Dedifferentiated amniotic fluid mesenchymal stem cell (primary cell): ENCODE results near the gene MYOZ2.

Source experiments
- DNase-seq: peaks from one replicate; pipeline ENCODE4 v3.0.0-alpha.2; 2016; ENCODE audit errors: extremely low spot score

The MYOZ2 gene

GRCh38 chr4:119197772-119198212 is 62.2 kb downstream of the MYOZ2 start:
- no peak for DNase-seq

DNA sequence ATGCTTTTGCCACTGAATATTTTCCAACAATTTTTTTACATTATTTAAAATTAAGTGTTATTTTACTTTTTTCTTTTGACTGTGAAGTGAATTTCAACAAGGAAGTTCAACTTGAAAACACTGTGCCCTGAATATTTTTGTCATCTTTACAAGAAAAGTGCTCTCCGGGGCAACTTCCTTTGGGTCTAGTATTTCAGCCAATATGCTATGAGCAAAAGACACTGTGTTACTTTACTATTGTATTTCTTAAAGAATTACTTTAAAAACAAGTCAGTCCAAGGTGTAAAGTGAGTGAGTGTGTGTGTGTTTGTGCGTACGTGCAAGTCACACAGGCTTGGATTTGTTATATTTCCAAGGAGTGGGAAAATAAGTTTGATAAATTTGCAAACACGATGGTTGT is 69.3 kb downstream of the MYOZ2 start:
- no peak for DNase-seq

DNA sequence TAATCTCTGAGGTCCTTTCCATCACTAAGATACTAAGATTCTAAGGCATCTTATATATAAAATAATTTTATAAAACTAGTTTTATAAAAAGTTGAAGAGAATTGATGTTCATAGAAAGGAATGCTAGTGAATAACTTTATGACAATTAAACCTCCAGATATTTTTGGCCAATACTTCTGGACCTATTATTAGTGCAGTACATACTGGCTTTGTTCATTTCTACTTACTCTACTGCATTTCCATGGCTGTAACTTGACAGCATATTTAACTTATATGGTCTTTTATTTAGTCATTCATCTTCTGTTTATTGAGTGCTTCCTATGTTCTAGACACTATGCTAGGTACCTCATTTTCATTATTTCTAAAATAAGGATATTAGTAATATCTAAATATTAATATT is 70.1 kb downstream of the MYOZ2 start:
- no peak for DNase-seq

DNA sequence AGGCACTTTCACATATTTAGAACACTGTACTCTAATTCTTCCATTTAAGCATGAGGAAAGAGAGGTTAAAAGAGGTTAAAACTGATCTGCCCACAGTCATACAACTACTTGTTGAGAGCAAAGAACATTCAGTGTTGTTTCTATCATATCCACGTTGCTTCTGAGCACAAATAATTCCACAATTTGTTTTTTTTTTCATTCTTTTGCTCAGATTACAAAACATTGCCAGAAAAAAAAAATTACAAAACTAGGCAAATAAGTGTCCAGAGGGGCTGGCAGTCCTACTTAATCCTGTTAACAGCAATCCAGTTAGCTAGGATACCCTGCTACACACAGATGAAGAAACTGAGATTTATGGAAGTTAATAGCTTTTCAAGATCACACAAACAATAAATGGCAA is 70.5 kb downstream of the MYOZ2 start:
- DNase-seq: no peak

DNA sequence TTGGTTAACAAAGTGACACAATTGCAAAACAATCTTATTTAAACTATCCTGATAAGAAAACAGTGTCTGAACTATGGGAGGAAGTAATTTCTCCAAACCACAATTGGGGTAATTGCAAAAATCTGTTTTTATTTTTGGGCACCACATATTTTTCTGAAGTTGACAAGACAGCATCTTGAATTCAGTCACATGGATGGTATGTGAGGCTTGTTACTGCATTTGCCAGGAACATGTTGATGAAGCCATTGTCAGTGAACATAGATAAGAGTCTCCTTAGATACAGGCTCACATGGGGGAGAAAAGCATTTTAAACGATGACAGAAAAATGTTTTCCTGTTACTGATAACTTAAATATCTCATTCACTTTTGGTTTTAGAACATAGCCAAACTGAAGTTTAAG is 71.4 kb downstream of the MYOZ2 start:
- DNase-seq: no peak

GRCh38 chr4:119209077-119209476 is 73.4 kb downstream of the MYOZ2 start:
- peak; percentile 80 for DNase-seq

DNA sequence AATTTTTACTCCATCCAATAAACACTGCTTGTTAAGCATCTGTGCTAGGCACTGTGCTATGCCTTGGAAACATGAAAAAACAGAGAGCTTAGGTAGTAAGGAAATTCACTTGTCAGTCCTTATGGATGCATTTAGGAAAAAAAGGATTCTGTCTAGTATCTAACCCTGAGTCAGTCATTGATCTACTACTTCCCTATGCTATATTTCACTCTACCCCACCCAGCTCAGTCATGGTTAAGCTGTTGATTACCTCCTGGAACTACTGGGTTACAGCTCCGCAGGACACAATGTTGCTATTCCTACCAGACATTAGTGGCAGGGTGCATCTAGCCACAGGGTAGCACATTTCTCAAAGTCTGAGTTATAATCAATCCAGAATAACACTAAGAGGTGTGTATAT is 74.0 kb downstream of the MYOZ2 start:
- no peak for DNase-seq

DNA sequence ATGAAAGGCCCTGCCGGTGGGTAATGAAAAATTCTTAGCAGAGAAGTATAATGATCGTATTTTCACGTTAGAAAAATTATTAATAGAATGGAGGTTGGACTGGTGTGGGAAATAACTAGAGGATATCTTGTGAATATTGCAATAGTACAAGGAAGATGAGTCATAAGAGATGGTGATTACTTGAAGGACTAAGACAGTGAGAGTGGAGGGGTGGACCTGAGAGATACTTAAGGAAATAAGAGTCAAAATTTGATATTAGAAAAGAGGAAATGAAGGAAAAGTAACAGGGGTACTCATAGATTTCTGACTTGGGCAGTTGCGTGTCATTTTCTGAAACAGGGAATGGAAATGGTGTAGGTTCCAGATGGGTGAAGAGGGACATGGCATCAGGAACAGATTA is 75.1 kb downstream of the MYOZ2 start:
- no peak for DNase-seq

GRCh38 chr4:119211867-119212233 is 76.2 kb downstream of the MYOZ2 start:
- DNase-seq: no peak

GRCh38 chr4:119212234-119212963 is 76.8 kb downstream of the MYOZ2 start, which contains the start of gene USP53:
TSS of gene USP53 (plus strand) at chr4:119212713. CDS start at chr4:119239760, 27,047 bp downstream.
- peak; percentile 97 for DNase-seq

DNA sequence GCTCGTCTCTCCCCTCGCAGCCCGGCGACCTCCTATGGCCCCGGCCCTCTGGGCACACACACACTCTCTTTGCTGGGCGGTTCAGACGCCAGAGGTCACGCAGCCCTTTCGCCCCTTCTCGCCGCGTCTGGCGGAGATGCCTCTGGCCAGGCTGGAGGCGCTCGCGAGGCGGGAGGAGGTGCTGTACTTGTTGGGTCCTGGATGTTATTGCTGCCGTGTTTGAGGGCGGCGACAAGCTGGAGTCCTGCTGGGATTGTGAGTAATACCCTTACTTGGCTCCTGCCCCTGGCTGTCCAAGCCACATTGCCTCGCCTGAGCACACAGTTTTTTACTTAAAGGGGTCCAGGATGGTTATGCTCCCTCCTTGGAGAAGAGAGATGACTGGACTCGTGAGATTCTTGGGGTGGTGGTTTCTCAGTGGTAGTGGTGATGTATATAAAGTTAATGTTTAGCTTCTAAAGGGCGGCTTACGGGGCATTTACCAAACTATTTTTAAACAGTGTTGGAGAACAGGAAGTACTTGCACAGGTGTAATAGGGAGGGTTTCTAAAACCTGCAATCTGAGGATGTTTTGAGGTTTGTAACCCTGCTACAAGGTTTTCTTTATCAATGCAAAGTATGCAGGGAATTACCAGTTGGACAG is 77.5 kb downstream of the MYOZ2 start:
- peak; percentile 84 for DNase-seq

DNA sequence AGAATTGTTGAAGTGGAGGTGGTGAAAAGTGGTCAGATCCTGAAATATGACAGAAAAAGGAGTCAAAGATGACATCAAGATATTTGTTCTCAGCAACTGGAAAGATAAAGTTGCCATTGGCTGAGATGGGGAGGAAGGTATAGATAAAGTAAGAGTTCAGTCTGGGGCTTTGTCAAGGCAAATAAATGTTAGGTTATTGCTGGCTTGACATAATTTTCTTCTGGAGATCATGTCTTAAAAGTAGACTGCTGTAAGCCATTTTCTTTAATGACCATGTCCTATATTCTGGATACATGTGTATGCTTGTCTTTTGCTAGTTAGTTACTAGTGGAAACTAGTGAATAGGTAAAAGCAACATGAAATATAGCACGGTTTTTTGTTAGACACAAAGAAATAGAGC is 82.5 kb downstream of the MYOZ2 start:
- no peak for DNase-seq

DNA sequence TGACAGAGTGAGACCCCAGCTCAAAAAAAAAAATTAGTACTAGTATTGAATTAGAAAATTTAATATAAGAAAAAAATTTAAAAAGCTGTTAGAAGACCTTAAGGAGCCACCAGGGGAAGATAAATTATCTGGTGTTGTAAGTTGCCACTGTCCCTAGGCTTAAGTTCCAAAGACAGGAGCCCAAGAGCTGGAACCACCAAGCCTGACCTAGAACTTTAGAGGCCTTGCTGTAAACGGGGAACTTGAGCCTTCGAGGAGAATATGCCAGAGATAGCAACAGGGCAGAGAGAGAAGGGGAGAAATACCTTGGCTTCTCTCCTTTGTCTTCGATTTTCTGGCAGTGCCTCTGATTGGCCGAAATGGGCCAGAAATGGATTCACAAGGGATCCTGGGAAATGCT is 85.8 kb downstream of the MYOZ2 start:
- DNase-seq: no peak

- peak; percentile 36 for DNase-seq
Measured at GRCh38 chr4:119227690-119228089, 92.1 kb downstream of the MYOZ2 start.

- no peak for DNase-seq
Measured at GRCh38 chr4:119228406-119228805, 92.8 kb downstream of the MYOZ2 start.

DNA sequence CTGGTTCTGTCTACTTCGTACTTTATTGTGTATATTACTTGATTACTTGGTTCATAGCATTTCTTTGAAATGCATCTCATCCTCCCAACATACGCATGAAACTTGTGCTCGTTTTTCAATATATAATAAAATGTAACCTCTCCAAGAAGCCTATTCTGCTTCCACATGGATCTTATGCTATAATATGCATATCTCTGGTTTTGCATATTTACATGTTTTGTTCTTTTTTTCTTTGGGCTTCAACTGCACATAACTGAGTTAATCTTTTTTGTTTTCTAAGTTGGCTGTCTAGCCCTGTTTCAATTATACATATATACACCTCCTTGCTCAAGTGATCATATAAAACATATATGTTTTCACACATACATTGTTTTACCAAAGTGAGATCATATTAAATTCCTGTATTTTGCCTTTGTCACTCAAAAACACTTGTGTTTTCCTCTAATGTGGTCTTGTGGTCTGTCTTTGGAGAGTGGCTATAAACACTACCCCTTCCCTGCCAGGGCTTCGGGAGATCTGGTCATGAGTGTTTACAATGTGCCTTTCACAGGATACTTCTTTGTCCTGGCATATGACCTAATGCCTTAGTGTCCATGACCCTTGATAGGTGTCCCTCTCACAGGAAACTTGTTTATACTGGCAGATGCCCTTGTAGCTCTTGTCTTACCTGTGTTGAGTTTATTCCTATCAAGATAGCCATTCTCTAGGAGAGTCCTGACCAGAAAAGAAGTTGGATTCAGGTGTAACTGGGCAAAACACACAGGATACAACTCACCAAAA is 94.5 kb downstream of the MYOZ2 start:
- DNase-seq: no peak

GRCh38 chr4:119231491-119231890 is 95.9 kb downstream of the MYOZ2 start:
- no peak for DNase-seq

DNA sequence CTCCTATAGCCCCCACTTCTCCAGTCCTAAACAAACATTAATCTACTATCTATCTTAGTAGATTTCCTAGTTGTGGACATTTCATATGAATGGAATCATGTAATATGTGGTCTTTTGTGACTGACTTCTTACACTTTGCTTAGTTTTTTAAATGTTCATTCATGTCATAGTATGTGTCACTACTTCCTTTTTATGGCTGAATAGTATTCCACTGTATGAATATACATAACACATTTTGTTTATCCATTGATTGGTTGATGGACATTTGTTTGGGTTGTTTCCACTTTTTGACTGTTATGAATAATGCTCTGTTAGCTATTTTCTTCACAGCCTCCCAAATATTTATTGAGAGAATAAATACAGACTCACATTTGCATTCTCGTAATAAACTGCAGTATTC is 96.7 kb downstream of the MYOZ2 start:
- no peak for DNase-seq

DNA sequence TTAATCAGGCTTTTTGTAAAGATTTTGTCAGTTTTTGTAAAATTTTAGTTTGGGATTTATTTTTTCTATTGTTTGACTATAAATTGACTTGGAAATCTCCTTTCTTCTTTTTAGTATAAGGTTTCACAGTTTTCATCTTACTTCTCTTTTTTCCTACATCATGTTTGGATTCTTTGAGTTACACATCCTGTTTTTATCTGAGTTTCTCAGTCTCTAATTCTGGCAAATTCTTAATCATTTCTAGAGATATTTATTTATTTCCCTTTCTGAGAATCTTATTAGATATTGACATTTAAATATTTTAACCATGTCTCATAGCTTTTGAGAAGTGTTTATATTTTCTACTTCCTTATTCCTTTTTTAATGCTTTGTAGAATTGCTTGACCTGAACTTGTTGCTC is 97.6 kb downstream of the MYOZ2 start:
- DNase-seq: no peak

GRCh38 chr4:119233750-119234149 is 98.1 kb downstream of the MYOZ2 start:
- no peak for DNase-seq

DNA sequence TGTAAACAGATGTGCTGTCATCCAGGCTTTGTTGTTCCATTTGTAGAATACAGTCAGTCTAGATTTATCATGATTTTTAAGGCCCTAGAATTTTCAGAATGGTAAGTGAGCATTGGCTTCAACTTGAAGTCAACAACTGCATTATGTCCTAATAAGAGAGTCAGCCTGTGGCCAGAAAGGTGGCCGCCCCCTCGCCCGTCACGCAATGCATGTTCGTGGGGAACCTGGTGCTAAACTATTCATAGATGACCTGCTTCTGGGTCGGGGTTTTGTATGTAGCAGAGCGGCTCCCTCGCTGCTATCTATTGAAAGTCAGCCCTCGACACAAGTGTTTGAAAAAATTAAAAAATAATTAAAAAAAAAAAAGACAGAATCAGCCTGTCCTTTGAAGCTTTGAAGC is 101.6 kb downstream of the MYOZ2 start:
- no peak for DNase-seq
